Fibroblast of mammary gland (primary cell): ENCODE data around the gene MAFF.

Experiments
- DNase-seq: peaks from one replicate; pipeline ENCODE4 v3.0.0-alpha.2; 2010; ENCODE audit warnings: low read depth
- H3K4me3 ChIP-seq: 2 replicates; pipeline ENCODE4 v1.5.1; 2011; ENCODE audit warnings: low read depth, mild to moderate bottlenecking, low read length, moderate library complexity; ENCODE audit not compliant: control insufficient read depth
- CTCF ChIP-seq: conservative IDR thresholded peaks from 2 replicates; pipeline ENCODE4 v1.5.1; 2011; ENCODE audit warnings: low read depth, low read length, inconsistent platforms; ENCODE audit not compliant: control insufficient read depth, insufficient read depth

Gene MAFF

DNA sequence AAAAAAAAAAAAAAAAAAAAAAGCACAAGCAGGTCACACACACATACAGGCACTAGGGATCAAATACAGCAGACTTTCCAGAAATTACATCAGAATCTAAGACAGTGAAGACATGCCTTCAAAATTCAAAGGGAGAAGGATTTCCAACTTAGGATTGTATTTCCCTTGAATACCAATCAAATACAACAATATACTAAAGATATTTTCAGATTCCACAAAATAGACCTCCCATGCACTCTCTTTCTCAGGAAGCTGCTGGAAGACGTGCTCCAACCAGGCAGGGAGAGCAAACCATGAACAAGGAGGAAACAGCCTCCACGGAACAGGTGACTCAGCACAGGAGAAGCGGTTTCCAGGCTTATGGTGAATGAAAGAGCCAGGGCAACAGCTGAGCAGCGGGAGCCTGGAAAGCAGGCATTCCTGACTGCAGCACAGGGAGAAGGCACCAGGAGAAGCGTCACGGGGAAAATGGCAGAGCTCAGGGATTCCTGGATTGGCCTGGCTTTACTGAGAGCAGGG lies 39.0 kb downstream of the MAFF start:
- no peak for TF ChIP-seq CTCF
- H3K4me3 ChIP-seq, result no peak overlapping the region
- DNase-seq, result peak; percentile 87

DNA sequence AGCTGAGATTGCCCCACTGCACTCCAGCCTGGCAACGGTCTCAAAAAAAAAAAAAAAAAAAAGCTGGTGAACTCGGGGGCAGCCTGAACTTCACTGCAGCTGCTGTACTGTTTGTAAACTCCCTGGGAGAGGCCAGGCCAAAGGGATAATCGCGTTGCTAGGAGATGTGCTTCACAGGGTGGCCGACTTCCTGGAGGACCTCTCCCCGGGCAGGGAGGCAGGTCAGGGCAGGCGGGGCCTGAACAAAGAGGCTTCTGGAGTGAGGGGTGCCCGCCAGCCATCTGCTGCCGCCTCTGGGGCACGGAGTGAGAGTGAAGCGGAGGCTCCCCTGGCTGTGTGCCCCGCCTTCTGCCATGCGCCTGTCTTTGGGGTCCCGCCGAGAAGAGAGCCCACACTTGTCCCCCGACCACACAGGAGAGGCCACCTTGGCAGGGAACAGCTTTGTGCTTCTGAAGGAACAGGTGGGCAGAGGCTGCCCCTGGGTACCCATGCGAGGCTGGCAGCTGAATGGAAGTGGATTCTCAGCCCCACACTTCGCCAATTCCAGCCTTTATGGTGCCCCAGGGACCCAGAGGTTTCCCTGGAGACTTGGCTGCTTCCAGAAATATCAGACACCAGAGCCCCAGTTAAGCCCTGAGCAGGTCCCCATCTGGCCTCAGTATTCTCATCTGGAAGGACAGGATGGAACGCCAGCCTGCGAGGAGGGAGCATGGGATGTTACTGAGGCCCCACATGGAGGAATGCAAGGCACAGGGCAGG lies 41.4 kb downstream of the MAFF start:
- no peak overlapping the region for H3K4me3 ChIP-seq
- no peak for DNase-seq
- no peak for TF ChIP-seq CTCF

GRCh38 chr22:38244106-38244505 lies 42.3 kb downstream of the MAFF start:
- no peak for DNase-seq
- no peak for TF ChIP-seq CTCF

GRCh38 chr22:38246046-38246658 lies 44.4 kb downstream of the MAFF start:
- no peak for DNase-seq
- TF ChIP-seq CTCF, result no peak
- H3K4me3 ChIP-seq, result no peak overlapping the region

More at GRCh38 chr22:38244106-38244505, 42.3 kb downstream of the MAFF start:
- H3K4me3 ChIP-seq, result no peak overlapping the region

DNA sequence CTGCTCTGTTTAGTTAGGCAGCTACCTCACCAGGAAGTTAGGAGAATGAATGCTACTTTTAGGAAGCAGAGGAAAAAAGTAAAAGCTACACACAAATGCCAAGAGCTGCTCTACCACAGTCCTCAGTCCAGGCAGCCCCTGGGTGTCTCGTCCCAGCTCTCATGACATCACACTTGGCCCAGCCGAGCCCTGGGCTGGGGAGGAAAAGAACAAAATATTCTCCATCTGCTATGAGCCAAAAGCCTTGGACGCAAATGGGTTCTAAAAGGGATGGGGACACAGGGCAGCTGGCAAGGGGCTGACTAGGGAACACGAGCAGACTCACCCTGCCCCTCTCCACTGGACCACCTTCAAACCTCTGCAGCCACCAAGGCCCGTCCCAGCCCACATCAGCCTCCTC lies 44.9 kb downstream of the MAFF start:
- TF ChIP-seq CTCF, result no peak
- H3K4me3 ChIP-seq, result no peak overlapping the region
- no peak for DNase-seq

DNA sequence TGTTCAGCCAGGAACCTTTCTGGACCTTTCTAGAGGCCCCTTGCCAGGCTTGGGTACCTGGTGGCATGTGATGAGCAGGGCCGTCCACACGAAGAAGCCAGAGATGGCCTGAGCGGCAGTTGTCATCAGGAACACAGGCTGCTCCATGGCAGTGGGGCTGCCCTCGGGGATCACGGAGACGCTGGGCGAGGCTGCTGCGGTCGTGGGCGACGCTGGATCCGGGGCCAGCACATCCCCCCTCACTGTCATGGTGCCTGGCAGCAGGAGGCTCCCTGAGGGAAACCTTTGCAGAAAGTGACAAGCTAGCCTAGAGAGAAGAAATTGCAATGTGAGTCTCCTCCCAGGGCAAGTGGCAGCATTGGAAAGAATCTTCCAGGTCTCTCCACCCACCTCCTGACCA lies 45.9 kb downstream of the MAFF start:
- no peak for TF ChIP-seq CTCF
- H3K4me3 ChIP-seq, result no peak overlapping the region
- DNase-seq, result no peak
